Erythroblast (primary cell): ENCODE data around the gene TNP1.
A peak's percentile ranks its signal among the peaks of the same experiment; 100 is the strongest.

ENCODE experiments used
- DNase-seq, 2 experiments: peaks; one replicate each; lab custom pipeline; 2025; lab: John Stamatoyannopoulos, UW
- GATA1 ChIP-seq: IDR thresholded peaks from 2 replicates; pipeline ENCODE4 v1.6.1; 2011; ENCODE audit warnings: low read depth, mild to moderate bottlenecking, control low read depth, low read length, moderate library complexity
- POLR2A ChIP-seq: IDR thresholded peaks from 2 replicates; pipeline ENCODE4 v1.6.1; 2011; ENCODE audit warnings: mild to moderate bottlenecking, low read length

TNP1 gene

DNA sequence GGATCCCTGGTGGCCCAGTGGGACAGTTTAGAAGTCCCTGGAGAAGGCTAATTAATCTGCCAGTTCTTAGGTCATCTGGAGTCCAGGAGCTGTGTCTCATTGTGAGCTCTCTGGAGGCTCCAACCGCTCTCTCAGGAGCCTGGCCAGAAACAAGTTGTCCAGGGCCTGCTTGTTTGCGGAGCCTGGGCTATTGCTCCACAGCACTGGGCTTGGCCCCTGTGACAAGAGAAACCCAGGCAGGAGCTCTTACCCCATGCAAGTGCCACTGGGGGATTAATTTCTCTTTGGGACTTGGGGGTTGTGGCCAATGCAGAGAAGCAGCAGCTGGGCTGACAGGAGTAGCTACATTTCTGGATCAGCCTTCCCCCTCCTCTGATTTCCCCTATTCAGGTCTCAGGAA lies 24.5 kb upstream of the TNP1 start:
- DNase-seq = no peak
- no peak for TF ChIP-seq GATA1
- no peak for TF ChIP-seq POLR2A

DNA sequence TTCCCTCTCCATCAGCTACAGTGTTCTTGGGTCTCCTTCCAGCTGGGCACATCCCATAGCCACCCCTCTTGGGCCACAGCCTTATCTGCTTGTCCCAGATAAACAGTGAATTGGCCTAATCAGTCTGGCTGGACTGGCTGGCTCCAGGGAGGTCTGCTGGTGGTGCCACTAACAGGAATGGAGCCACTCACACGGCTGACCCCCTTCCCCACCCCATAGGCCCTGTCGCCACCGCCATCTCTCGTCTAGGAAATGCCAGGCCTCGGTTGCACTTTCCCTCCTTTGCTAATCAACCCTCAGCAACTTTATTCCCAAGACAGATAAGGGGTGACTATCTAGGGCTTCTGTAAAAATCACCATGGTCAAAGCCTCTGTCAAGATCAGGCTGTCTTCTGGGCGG lies 23.0 kb upstream of the TNP1 start:
- peak; percentile 73 to 91 for DNase-seq
- TF ChIP-seq GATA1 (peak; percentile 79), POLR2A (no peak)

DNA sequence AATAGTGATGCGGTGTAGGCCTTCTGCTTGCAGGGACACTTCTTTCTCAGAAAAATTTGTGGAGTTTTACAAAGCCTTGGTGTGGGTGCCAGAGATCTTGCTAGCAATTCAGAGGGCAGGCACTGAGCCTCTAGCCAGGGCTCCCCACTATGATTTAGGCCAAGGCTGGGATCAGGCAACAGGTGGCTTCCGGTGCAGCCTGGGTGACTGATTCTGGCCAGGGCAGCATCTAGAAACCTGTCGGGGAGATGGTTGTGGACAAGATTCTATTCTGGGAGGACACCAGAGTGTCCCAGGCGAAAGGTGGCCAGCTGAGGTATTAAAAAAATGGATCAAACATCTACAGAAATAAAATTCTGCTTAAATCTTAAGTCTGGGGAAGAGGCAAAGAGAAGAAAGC lies 21.5 kb upstream of the TNP1 start:
- no peak for TF ChIP-seq GATA1
- no peak for TF ChIP-seq POLR2A
- peak; percentile 33 to 48 for DNase-seq

DNA sequence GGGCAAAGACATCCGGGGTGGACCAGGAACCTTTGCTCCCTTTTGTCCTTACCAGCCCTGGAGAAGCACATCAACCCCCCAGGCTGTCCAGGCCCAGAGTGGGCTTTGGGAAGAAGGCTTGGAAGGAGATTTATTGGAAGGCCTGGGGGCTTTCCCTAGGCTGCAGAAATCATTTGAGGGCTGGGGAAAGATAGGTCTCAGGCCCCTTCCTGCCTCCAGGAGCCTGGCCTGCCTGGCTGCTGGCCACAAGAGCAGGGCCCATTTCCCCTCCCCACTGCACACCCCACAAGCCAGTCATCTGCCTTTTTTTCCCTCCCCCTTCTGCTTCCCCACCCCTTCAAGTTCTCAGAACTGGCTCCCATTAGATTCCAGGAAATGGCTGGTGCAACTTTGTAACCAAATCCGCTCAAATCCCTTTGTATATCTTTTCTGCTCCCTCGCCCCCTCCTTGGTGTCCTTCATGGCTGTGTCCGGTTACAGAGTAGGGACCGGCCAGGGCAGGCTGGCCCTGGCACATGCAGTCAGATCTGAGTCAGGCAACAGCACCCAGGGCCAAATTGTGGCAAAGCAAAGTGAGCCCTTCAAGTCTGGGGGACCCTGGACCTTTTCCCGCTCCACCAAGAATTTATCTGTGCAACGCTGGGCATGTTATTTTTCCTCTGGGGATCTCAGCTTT lies 20.8 kb upstream of the TNP1 start:
- TF ChIP-seq GATA1 (no peak), POLR2A (no peak)
- peak; percentile 93 to 94 for DNase-seq

DNA sequence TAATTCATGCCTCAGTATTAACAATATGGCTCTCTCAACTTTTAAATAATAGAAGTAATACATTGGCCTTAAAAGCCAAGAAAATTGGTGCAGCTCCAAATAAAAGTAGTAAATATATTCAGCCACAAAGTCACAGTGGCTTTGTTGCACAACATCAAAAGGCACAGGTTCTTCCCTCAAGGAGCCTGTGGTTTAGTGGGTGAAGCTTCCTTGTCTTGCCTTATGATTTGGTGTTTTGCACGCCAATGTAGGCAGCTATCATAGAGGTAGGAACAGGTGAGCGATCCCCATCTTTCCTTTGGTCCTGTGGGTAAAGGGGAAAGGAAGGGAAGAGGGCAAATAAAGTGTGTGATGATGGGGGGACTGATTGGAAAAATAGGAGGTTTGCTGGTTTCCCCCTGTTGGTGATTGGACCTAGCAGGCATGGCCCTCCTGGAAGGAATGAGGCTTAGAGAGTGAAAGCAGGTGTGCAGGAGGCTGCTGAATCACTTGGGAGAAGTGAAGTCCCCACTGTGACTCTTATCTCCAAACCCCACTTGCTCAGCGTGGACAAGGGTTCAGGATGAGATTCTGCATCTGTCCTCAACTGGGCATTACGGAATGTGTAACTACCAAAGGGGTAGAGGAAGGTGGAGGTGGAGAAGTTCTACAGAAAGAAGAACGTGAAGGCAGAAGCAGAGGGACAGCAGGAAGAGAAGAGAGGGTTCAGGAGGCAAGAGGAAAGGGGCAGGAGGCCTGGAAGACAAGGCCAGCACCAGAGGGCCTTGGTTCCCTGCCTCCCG lies 20.1 kb upstream of the TNP1 start:
- TF ChIP-seq GATA1 (no peak), POLR2A (no peak)
- DNase-seq = peak; percentile 68 to 72

DNA sequence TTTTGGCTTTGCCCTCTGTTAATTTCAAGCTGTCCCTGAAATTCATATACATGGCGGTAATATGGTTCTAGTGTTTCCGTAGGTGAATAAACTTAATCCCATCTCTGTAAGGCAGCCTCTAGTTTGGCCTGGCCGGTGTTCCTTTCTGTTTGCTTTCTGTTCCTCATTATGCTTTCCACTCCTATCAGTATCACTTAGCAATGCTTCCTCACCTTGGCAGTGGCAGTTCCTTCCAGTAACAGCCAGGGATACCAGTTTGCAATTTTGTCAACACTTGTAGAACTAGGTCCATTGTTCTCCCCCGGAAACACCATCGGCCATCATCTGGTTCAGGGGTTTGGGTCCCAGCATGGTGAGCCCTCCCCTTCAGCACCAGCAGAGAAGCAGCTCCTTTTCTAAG lies 18.2 kb upstream of the TNP1 start:
- DNase-seq = no peak

DNA sequence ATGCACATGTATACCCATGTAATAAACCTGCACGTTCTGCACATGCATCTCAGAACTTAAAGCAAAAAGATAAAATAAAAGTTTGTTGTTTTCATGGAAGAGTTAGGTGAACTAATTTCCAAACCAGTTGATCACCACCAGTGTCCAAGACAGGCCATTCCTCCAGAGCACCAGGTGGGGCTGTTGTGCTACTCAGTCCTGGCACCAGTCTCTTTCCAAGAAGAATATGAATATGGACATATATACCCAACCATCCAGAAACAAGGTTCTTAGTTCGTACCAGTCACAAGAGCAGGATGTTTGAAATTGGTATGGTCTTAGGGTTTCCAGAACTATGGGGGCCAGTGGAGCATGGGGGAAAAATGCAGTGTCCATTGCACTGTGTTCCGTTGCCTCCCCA lies 17.2 kb upstream of the TNP1 start:
- DNase-seq = peak; percentile 37 to 52
- TF ChIP-seq GATA1 (no peak), POLR2A (no peak)

More for the DNA sequence above, 18.2 kb upstream of the TNP1 start:
- no peak for TF ChIP-seq POLR2A
- no peak for TF ChIP-seq GATA1

DNA sequence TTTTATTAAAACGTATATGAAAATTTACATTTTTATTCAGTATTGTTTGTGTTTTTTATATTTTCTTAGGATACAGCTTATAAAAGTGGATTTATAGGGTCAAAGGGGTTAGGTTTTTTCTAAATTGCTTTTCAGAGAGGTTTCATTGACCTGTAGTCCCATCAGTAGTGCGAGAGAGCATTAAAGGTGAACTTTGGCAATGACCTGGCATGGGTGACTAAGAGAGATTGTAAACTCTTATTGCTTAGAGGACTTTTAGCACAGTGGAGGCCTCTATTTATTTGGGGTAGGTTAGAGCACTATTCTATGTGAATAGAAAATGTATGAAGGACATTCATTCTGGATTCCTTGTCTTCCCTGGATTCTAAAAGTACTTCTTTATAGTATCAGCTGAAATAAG lies 16.0 kb upstream of the TNP1 start:
- no peak for TF ChIP-seq POLR2A
- TF ChIP-seq GATA1 = no peak
- DNase-seq = no peak

DNA sequence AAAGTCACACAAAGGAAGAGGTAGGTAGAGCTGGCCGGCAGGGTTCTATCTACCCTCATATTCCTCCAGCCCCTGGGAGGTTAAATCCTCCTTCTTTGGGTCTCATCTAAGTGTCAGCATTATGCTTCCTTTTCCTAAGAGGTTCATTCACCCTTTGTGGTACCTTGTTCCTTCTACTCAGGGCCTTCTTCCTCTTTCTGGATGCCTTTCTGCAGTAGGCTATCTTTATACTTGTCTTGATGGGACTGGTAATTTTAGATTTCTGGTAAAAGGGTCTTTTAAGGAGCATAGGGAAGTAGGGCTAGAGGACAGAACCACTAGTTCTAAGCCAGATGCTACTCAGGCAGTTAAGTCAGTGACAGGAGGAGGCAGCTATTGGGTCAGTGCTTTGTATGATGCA lies 13.7 kb upstream of the TNP1 start:
- no peak for TF ChIP-seq POLR2A
- no peak for TF ChIP-seq GATA1
- no peak for DNase-seq

DNA sequence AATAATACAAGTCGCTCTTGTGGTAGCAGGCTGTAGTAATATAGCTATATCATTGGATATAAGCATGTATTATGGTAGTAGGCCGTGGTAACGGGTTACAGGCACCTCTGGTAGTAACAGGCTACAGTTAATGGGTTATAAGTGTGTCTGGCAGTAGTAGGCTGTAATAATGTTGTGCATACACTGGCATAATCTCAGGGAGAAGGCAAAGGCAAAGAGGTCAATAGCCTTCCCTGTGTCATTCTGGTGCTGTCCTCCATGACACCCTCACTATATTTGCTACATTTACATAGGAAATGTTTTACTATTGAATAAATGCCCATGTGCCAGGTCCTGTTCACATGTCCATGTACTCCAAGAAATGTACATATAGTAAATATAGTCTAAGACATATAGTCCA lies 12.8 kb upstream of the TNP1 start:
- no peak for DNase-seq
- TF ChIP-seq GATA1 (no peak), POLR2A (no peak)

DNA sequence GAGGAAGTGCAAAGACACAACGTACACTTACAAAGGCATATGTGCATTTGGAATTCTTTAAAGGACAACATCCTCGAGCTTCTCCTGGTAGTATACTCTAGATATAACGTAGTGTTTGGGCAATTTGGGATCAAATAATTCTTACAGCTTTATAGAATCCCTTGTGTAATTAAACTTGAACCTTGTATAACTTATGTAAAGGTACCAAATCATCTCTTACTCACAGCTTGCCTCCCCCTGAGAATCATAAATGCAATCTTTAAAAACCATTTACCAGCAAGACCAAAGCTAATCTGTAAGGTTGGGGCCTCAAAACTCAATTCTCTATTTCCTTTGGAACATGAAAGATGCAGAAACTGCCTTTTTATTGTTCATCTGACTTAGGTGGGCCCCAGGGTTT lies 12.2 kb upstream of the TNP1 start:
- no peak for DNase-seq
- TF ChIP-seq POLR2A (no peak), GATA1 (no peak)

DNA sequence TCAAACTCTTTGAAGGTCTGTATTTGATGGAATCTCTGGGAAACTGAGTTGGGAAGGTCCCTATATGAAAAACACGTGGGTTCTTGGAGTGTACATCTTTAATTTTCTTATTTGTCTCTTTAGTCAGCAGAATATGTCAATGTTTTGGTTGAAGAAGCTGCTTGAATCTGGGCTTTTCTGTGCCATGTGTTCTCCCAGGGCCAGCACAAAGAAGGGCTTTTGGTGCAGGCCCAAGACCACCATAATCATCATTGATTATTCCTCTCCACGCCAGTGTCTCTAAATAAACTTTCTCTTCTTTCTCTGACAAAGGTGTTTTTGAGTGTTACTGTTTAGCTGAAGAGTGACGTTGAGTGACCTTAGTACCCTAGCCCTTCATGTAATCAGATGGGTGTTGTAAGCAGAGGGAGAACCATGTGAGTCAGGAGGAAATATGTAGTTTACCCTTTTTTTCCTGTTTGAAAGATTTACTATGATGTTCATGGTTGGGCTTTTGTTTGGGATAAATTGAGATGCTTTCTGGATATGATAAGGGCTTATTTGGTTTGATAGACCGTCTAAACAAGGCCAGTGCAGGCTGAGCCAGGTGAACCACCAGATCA lies 11.6 kb upstream of the TNP1 start:
- no peak for DNase-seq
- TF ChIP-seq GATA1 = no peak
- no peak for TF ChIP-seq POLR2A

DNA sequence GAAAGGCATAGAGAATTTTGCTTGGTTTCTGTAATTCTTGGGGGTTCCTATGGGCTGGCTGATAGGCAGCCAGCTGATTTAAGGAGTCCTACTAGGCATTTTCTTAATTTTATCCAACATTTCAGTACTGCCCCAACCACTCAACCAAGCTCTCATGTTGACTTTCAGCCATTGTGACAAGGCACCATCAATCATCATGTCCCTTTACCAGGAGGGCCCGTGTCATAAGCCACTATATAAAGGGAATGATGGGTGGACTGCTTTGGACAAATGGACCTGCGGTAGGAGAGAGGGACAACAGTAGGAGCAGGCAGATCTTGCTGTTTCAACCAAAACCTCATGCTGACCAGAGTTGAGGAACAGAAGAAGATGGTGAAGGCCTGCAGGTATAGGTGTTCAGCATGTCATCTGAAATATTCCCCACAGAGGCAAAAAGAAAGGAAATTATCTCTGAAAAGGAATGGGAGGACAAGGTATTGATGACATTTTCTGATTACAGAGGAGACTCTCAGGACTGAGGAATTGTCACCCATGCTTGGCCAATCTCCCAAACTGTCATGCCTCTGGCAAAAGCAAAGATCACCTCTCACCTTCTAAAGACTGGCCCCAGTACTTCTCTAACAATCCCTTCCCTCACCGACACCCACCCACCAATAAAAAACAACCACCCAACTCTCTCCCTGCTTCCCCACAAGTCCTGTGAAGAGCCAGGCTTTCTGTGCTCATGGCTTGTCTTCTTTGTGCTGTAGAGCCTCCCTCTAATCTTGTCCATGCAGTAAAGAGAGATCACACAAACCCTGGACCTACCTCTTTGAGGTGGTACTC lies 10.9 kb upstream of the TNP1 start:
- TF ChIP-seq POLR2A = no peak
- TF ChIP-seq GATA1 = no peak
- no peak for DNase-seq
